ENCODE measurements around the gene CRABP2.
A peak's percentile ranks its signal among the peaks of the same experiment; 100 is the strongest.

CRABP2 gene

DNA sequence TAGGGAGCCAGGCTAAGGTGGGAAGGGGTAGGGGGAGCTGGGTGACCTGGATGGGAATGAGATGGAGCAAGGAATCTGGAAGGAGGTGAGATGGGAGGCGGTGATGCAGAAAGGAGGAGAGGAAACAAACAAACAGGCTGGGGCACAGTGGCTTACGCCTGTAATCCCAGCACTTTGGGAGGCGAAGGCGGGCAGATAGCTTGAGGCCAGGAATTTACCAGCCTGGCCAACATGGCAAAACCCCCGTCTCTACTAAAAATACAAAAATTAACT is 10.8 kb downstream of the CRABP2 start:
- TF ChIP-seq, protein P1, sequence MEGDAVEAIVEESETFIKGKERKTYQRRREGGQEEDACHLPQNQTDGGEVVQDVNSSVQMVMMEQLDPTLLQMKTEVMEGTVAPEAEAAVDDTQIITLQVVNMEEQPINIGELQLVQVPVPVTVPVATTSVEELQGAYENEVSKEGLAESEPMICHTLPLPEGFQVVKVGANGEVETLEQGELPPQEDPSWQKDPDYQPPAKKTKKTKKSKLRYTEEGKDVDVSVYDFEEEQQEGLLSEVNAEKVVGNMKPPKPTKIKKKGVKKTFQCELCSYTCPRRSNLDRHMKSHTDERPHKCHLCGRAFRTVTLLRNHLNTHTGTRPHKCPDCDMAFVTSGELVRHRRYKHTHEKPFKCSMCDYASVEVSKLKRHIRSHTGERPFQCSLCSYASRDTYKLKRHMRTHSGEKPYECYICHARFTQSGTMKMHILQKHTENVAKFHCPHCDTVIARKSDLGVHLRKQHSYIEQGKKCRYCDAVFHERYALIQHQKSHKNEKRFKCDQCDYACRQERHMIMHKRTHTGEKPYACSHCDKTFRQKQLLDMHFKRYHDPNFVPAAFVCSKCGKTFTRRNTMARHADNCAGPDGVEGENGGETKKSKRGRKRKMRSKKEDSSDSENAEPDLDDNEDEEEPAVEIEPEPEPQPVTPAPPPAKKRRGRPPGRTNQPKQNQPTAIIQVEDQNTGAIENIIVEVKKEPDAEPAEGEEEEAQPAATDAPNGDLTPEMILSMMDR (conservative IDR thresholded peaks at IDR 0.05; ENCODE audit: low read depth, low read length), result no peak
- no peak overlapping the region for H3K4me3 ChIP-seq (ENCODE audit: low read depth, low read length)
- no peak for DNase-seq (ENCODE audit: low read depth)

DNA sequence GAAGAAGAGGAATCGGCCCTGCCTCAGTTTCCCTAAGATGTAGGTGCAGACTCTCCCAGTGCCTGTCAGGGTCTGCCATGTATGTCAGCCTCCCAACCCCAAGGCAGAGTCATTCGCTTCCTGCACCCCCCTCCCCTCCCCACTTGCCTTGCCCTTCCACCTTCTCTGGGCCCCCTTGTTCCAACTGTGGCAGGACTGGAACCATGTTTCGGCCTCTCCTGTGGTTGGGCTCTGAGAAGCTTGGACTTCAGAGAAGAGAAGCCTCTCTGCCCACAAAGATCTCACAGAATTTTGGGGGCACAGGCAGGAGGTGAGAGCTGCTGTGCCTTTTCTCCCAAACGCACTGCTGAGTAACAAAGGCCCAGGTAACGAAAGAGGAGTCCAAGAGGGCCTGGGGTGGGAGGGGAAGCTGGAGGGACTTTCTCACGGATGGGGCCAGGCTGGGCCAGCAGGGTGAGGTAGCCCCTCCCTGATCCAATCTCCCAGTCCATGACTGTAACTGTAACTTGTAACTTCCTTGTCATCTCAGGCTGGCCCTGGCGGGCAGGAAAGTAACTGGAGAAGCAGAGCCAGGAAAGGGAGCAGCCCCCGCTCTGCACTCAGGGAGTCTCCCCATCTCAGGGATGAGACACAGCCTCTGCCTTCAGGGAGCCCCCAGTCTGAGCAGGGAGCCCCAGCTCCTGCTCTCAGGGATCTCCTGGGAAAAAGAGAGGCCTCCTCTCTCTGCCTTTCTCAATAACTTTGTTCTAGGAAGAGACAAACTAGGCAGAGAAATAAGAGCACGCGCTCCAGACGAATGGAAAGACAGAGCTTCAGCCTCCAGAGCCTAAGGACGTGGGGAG is 11.3 kb downstream of the CRABP2 start:
- no peak for DNase-seq (ENCODE audit: low read depth)
- no peak overlapping the region for H3K4me3 ChIP-seq (ENCODE audit: low read depth, low read length)
- TF ChIP-seq, protein P1 (conservative IDR thresholded peaks at IDR 0.05; ENCODE audit: low read depth, low read length), result no peak

DNA sequence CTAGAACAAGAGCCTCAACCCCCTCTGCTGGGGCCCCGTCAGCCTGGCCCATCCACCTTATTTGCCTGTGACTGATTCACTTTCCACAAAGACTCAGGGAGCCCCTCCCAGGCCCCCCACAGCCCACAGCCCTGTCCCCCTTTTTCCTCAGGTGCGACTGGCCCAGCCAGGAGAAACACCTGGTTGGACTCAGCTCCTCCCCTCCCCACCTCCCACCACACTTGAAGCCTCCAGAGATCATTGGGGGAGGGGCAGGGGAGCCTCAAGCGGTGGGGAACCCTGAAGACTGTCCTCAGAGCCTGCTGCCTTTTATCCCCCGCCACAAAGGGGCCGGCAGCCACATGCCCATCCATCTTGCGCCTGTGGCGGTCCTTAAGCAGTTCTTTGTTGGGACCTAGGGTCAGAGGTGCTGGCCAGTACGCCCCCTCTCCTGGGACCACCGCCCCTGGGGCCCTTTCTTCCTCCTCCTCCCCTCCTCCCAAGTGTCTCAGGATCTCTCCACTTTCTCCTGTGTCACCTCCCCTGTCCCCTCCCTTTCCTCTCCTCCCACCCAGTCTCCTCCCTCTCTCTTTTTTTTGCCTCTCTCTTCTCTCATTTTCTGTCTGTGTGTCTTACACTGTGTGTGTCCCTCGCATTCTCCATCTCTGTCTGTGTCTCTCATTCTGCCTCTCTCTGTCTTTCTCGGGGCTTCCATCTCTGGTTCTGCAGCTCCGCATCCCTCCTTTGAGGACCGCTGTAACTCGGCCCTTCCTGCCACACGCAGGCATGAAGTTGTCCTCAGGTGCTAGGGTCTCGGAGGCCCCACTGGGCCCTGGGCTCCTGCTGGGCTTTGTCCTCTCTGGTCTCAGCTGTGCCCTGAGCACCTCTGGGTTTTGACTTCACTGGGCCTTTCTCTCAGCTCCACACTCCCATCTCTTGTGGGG is 12.2 kb downstream of the CRABP2 start:
- TF ChIP-seq, protein P1 (conservative IDR thresholded peaks at IDR 0.05; ENCODE audit: low read depth, low read length), result no peak
- no peak for DNase-seq (ENCODE audit: low read depth)
- no peak overlapping the region for H3K4me3 ChIP-seq (ENCODE audit: low read depth, low read length)

DNA sequence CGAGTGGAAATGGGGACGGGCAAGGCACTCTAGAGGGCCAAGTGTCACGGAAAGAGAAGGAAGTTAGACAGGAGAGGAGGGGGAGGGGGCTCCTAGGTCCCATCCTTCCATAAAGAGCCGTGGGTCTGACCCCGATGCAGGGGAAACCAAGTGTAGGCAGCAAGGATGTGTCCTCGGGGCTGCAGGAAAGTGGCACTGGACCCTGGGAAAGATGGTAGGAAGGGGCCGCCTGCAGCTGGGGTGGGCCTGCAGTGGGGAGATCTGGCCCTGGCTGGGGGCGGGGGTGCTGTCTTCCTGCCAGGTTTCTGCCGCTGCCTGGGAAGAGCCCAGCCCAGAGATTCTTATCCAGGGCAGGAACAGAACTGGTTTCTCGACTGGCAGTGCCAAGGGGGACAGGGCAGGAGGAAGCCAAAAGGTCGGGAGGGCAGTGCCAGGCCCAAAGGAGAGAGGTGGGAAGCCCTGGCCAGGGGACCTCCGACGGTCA is 12.9 kb downstream of the CRABP2 start:
- H3K4me3 ChIP-seq (ENCODE audit: low read depth, low read length), result no peak overlapping the region
- no peak for DNase-seq (ENCODE audit: low read depth)
- TF ChIP-seq, protein P1 (conservative IDR thresholded peaks at IDR 0.05; ENCODE audit: low read depth, low read length), result no peak

DNA sequence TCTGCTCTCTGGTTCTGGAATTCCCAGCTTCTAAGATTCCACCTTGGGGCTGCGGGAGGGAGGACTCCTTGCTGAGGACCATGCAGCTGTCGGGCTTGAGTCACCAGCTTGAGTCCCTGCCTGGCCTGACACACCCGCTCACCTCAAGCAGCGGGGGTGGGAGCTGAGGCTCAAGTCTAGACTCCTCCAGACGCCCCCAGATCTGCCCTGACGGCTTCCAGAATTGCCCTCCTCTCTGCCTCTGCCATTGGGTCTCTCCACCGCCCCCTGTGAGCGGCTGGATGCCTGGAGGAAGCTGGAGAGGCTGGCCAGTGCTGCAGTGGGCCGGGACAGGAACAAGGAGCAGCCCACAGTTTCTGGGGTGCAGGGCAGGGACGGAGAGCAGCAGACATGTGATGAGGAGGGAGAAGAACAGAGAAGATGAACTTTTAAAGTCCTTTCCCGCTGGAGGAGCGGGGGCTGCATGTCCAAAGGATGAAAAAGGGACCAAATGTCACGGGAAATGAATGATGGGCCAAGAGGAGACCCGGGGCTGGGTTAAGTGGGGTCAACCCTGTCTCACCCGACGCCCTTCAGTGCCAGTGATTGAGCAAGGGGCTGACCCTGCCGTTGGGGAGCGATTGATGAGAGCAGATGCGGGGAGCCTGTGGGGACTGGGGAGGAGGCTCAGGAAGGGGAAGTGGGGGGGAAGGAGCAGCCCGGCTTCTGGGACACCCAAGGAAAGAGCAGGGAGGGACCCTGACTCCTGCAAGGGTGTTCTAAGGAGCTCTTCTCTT is 13.5 kb downstream of the CRABP2 start:
- TF ChIP-seq, protein P1 (conservative IDR thresholded peaks at IDR 0.05; ENCODE audit: low read depth, low read length), result peak; percentile 47
- peak; percentile 28 for DNase-seq (ENCODE audit: low read depth)
- H3K4me3 ChIP-seq (ENCODE audit: low read depth, low read length), result no peak overlapping the region

DNA sequence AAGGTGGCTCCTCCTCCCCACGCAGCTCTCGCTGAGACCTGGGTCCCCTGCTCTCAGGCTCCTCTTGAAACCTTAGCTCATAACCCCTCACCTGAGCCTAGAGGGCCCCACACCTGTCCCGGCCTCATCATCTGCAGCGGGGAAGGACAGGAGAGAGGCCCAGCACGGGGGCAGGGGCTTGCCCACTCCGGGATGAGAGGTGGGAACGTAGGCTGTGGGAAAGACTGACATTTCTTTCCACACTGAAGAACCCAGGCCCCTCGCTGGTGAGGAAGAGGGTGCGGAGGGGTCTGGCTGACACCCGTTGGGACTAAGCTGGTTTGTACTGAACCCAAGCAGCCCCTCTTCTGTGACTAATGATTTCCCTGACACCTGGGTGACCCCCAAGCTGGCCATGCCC is 14.2 kb downstream of the CRABP2 start:
- DNase-seq (ENCODE audit: low read depth), result no peak
- TF ChIP-seq, protein P1 (conservative IDR thresholded peaks at IDR 0.05; ENCODE audit: low read depth, low read length), result no peak
- H3K4me3 ChIP-seq (ENCODE audit: low read depth, low read length), result no peak overlapping the region

Measured in choroid plexus epithelial cell (primary cell).